ENCODE measurements around the gene PTGIS. TPM values are rescaled to one million over a fixed set of nuclear protein-coding genes. Genes with fewer than 3 reads are reported as not detected.

Gene PTGIS
- total and polyA plus RNA-seq, 2 donors, result 0.76 to 3.3 TPM

GRCh38 chr20:49526568-49526967, 41.4 kb downstream of the PTGIS start:
- H3K4me1 ChIP-seq (ENCODE audit: control insufficient read depth in 2 of 2, insufficient read depth in 2 of 2, low read length in 2 of 2), result no peaks in the 10 kb centered on the region
- H3K27me3 ChIP-seq (ENCODE audit: control insufficient read depth in 2 of 2, insufficient read depth in 1 of 2, low read length in 1 of 2), result no peaks in the 10 kb centered on the region
- H3K36me3 ChIP-seq (ENCODE audit: control insufficient read depth in 2 of 2, insufficient read depth in 2 of 2, low read length in 1 of 2), result no peaks in the 10 kb centered on the region
- no peaks in the 10 kb centered on the region for H3K9me3 ChIP-seq (ENCODE audit: control insufficient read depth in 2 of 2, insufficient read depth in 1 of 2, low read length in 1 of 2)
- H3K27ac ChIP-seq (ENCODE audit: low read depth in 1 of 2, low read length in 1 of 2), result no peak overlapping the region
- H3K4me3 ChIP-seq (ENCODE audit: low read length in 2 of 2), result no peak overlapping the region
- DNase-seq (ENCODE audit: low read depth in 6 of 9, low spot score in 9 of 9), result no peak
- 91% methylated on average over 2 of the region's 2 CpGs for WGBS

- Histone ChIP-seq H3K36me3 (ENCODE audit: control insufficient read depth in 2 of 2, insufficient read depth in 2 of 2, low read length in 1 of 2) (no peaks in the 10 kb centered on the region), H3K27me3 (ENCODE audit: control insufficient read depth in 2 of 2, insufficient read depth in 1 of 2, low read length in 1 of 2) (no peaks in the 10 kb centered on the region), H3K27ac (ENCODE audit: low read depth in 1 of 2, low read length in 1 of 2) (no peak overlapping the region), H3K4me1 (ENCODE audit: control insufficient read depth in 2 of 2, insufficient read depth in 2 of 2, low read length in 2 of 2) (no peaks in the 10 kb centered on the region), H3K4me3 (ENCODE audit: low read length in 2 of 2) (no peak overlapping the region), H3K9me3 (ENCODE audit: control insufficient read depth in 2 of 2, insufficient read depth in 1 of 2, low read length in 1 of 2) (no peaks in the 10 kb centered on the region)
- 98% methylated on average over 6 of the region's 6 CpGs for WGBS
- no peak for DNase-seq (ENCODE audit: low read depth in 6 of 9, low spot score in 9 of 9)
Observed at GRCh38 chr20:49526056-49526455, 41.9 kb downstream of the PTGIS start.

GRCh38 chr20:49523767-49524360, 44.1 kb downstream of the PTGIS start:
- Histone ChIP-seq H3K9me3 (ENCODE audit: control insufficient read depth in 2 of 2, insufficient read depth in 1 of 2, low read length in 1 of 2) (no peaks in the 10 kb centered on the region), H3K27me3 (ENCODE audit: control insufficient read depth in 2 of 2, insufficient read depth in 1 of 2, low read length in 1 of 2) (no peaks in the 10 kb centered on the region), H3K27ac (ENCODE audit: low read depth in 1 of 2, low read length in 1 of 2) (no peak overlapping the region), H3K4me1 (ENCODE audit: control insufficient read depth in 2 of 2, insufficient read depth in 2 of 2, low read length in 2 of 2) (no peaks in the 10 kb centered on the region), H3K4me3 (ENCODE audit: low read length in 2 of 2) (no peak overlapping the region), H3K36me3 (ENCODE audit: control insufficient read depth in 2 of 2, insufficient read depth in 2 of 2, low read length in 1 of 2) (no peaks in the 10 kb centered on the region)
- no peak for DNase-seq (ENCODE audit: low read depth in 6 of 9, low spot score in 9 of 9)
- WGBS, result 93% methylated on average over 8 of the region's 8 CpGs

GRCh38 chr20:49521356-49521755, 46.6 kb downstream of the PTGIS start:
- no peaks in the 10 kb centered on the region for H3K27me3 ChIP-seq (ENCODE audit: control insufficient read depth in 2 of 2, insufficient read depth in 1 of 2, low read length in 1 of 2)
- no peaks in the 10 kb centered on the region for H3K36me3 ChIP-seq (ENCODE audit: control insufficient read depth in 2 of 2, insufficient read depth in 2 of 2, low read length in 1 of 2)
- no peak overlapping the region for H3K4me3 ChIP-seq (ENCODE audit: low read length in 2 of 2)
- no peaks in the 10 kb centered on the region for H3K9me3 ChIP-seq (ENCODE audit: control insufficient read depth in 2 of 2, insufficient read depth in 1 of 2, low read length in 1 of 2)
- no peaks in the 10 kb centered on the region for H3K4me1 ChIP-seq (ENCODE audit: control insufficient read depth in 2 of 2, insufficient read depth in 2 of 2, low read length in 2 of 2)
- no peak overlapping the region for H3K27ac ChIP-seq (ENCODE audit: low read depth in 1 of 2, low read length in 1 of 2)
- DNase-seq (ENCODE audit: low read depth in 6 of 9, low spot score in 9 of 9), result no peak
- WGBS, result 88% methylated on average over 4 of the region's 4 CpGs

GRCh38 chr20:49519777-49520359, 48.1 kb downstream of the PTGIS start:
- H3K9me3 ChIP-seq (ENCODE audit: control insufficient read depth in 2 of 2, insufficient read depth in 1 of 2, low read length in 1 of 2), result no peaks in the 10 kb centered on the region
- no peak overlapping the region for H3K4me3 ChIP-seq (ENCODE audit: low read length in 2 of 2)
- no peak for DNase-seq (ENCODE audit: low read depth in 6 of 9, low spot score in 9 of 9)
- no peaks in the 10 kb centered on the region for H3K27me3 ChIP-seq (ENCODE audit: control insufficient read depth in 2 of 2, insufficient read depth in 1 of 2, low read length in 1 of 2)
- WGBS, result 92% methylated on average over 5 of the region's 5 CpGs
- no peak overlapping the region for H3K27ac ChIP-seq (ENCODE audit: low read depth in 1 of 2, low read length in 1 of 2)
- H3K4me1 ChIP-seq (ENCODE audit: control insufficient read depth in 2 of 2, insufficient read depth in 2 of 2, low read length in 2 of 2), result no peaks in the 10 kb centered on the region
- no peaks in the 10 kb centered on the region for H3K36me3 ChIP-seq (ENCODE audit: control insufficient read depth in 2 of 2, insufficient read depth in 2 of 2, low read length in 1 of 2)

- H3K27ac ChIP-seq (ENCODE audit: low read depth in 1 of 2, low read length in 1 of 2), result no peak overlapping the region
- no peaks in the 10 kb centered on the region for H3K27me3 ChIP-seq (ENCODE audit: control insufficient read depth in 2 of 2, insufficient read depth in 1 of 2, low read length in 1 of 2)
- WGBS, result 78% methylated on average over 4 of the region's 4 CpGs
- no peaks in the 10 kb centered on the region for H3K36me3 ChIP-seq (ENCODE audit: control insufficient read depth in 2 of 2, insufficient read depth in 2 of 2, low read length in 1 of 2)
- H3K4me1 ChIP-seq (ENCODE audit: control insufficient read depth in 2 of 2, insufficient read depth in 2 of 2, low read length in 2 of 2), result no peaks in the 10 kb centered on the region
- no peaks in the 10 kb centered on the region for H3K9me3 ChIP-seq (ENCODE audit: control insufficient read depth in 2 of 2, insufficient read depth in 1 of 2, low read length in 1 of 2)
- H3K4me3 ChIP-seq (ENCODE audit: low read length in 2 of 2), result no peak overlapping the region
- DNase-seq (ENCODE audit: low read depth in 6 of 9, low spot score in 9 of 9), result no peak
Observed at GRCh38 chr20:49519212-49519712, 48.7 kb downstream of the PTGIS start.

GRCh38 chr20:49518576-49518975, 49.4 kb downstream of the PTGIS start:
- 81% methylated on average over 5 of the region's 5 CpGs for WGBS
- DNase-seq (ENCODE audit: low read depth in 6 of 9, low spot score in 9 of 9), result no peak
- H3K9me3 ChIP-seq (ENCODE audit: control insufficient read depth in 2 of 2, insufficient read depth in 1 of 2, low read length in 1 of 2), result no peaks in the 10 kb centered on the region

GRCh38 chr20:49517805-49518100, 50.2 kb downstream of the PTGIS start:
- Histone ChIP-seq H3K9me3 (ENCODE audit: control insufficient read depth in 2 of 2, insufficient read depth in 1 of 2, low read length in 1 of 2) (no peaks in the 10 kb centered on the region), H3K27ac (ENCODE audit: low read depth in 1 of 2, low read length in 1 of 2) (no peak overlapping the region), H3K4me3 (ENCODE audit: low read length in 2 of 2) (no peak overlapping the region), H3K36me3 (ENCODE audit: control insufficient read depth in 2 of 2, insufficient read depth in 2 of 2, low read length in 1 of 2) (no peaks in the 10 kb centered on the region), H3K27me3 (ENCODE audit: control insufficient read depth in 2 of 2, insufficient read depth in 1 of 2, low read length in 1 of 2) (no peaks in the 10 kb centered on the region), H3K4me1 (ENCODE audit: control insufficient read depth in 2 of 2, insufficient read depth in 2 of 2, low read length in 2 of 2) (no peaks in the 10 kb centered on the region)
- 93% methylated on average over 4 of the region's 4 CpGs for WGBS
- DNase-seq (ENCODE audit: low read depth in 6 of 9, low spot score in 9 of 9), result no peak

More at GRCh38 chr20:49518576-49518975, 49.4 kb downstream of the PTGIS start:
- H3K36me3 ChIP-seq (ENCODE audit: control insufficient read depth in 2 of 2, insufficient read depth in 2 of 2, low read length in 1 of 2), result no peaks in the 10 kb centered on the region
- H3K27me3 ChIP-seq (ENCODE audit: control insufficient read depth in 2 of 2, insufficient read depth in 1 of 2, low read length in 1 of 2), result no peaks in the 10 kb centered on the region
- no peak overlapping the region for H3K27ac ChIP-seq (ENCODE audit: low read depth in 1 of 2, low read length in 1 of 2)
- no peak overlapping the region for H3K4me3 ChIP-seq (ENCODE audit: low read length in 2 of 2)
- no peaks in the 10 kb centered on the region for H3K4me1 ChIP-seq (ENCODE audit: control insufficient read depth in 2 of 2, insufficient read depth in 2 of 2, low read length in 2 of 2)

- no peak overlapping the region for H3K27ac ChIP-seq (ENCODE audit: low read depth in 1 of 2, low read length in 1 of 2)
- WGBS, result 88% methylated on average over 17 of the region's 17 CpGs
- no peak overlapping the region for H3K4me3 ChIP-seq (ENCODE audit: low read length in 2 of 2)
- H3K4me1 ChIP-seq (ENCODE audit: control insufficient read depth in 2 of 2, insufficient read depth in 2 of 2, low read length in 2 of 2), result no peaks in the 10 kb centered on the region
- DNase-seq (ENCODE audit: low read depth in 6 of 9, low spot score in 9 of 9), result no peak
- no peaks in the 10 kb centered on the region for H3K9me3 ChIP-seq (ENCODE audit: control insufficient read depth in 2 of 2, insufficient read depth in 1 of 2, low read length in 1 of 2)
- H3K27me3 ChIP-seq (ENCODE audit: control insufficient read depth in 2 of 2, insufficient read depth in 1 of 2, low read length in 1 of 2), result no peaks in the 10 kb centered on the region
- H3K36me3 ChIP-seq (ENCODE audit: control insufficient read depth in 2 of 2, insufficient read depth in 2 of 2, low read length in 1 of 2), result no peaks in the 10 kb centered on the region
Observed at GRCh38 chr20:49516916-49517804, 50.8 kb downstream of the PTGIS start.
